ENCODE data around the gene LCP2. TPM values are rescaled to one million over a fixed set of nuclear protein-coding genes. Genes with fewer than 3 reads are reported as not detected.
A peak's percentile ranks its signal among the peaks of the same experiment; 100 is the strongest.

The LCP2 gene
- total RNA-seq, 1 donor: not detected

DNA sequence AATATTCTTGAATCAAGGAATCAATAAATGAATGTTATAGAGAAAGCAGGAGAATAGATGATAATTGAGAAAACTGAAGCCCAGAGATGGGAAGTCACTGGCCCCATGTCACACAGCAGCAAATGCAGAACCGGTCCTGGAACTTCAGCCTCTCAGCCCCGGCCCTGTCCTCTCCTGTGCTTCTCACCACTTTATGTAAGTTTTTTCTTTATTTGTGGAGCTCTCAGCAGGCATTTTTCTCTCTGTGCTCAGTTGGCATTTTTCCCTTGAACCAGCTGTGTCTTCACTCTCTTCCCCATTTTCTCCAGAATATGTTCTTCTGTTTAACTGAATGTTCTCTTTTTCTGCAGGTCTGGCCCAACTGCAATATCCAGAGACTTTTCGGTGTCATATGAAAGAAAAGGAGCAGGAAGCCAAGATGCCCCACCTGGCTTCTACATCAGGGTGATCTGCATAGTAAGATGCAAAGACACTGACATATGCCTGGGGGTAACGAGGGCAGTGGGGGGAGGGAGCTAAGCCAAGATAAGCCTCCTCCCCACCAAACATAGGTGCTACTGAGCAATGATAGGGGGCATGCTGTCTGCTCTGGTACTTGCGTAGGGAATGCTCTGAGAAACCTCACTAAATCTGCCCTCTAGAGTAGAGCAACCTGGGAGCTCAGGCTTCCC, 12.8 kb upstream of the LCP2 start:
- H3K4me1 ChIP-seq (ENCODE audit: insufficient read depth, low read length): peaks cover 6% of the 10 kb centered on the region
- H4K20me1 ChIP-seq (ENCODE audit: insufficient read depth, low read length): no peaks in the 10 kb centered on the region
- H3K9me3 ChIP-seq (ENCODE audit: low read depth, low read length): no peaks in the 10 kb centered on the region
- TF ChIP-seq, protein P1, sequence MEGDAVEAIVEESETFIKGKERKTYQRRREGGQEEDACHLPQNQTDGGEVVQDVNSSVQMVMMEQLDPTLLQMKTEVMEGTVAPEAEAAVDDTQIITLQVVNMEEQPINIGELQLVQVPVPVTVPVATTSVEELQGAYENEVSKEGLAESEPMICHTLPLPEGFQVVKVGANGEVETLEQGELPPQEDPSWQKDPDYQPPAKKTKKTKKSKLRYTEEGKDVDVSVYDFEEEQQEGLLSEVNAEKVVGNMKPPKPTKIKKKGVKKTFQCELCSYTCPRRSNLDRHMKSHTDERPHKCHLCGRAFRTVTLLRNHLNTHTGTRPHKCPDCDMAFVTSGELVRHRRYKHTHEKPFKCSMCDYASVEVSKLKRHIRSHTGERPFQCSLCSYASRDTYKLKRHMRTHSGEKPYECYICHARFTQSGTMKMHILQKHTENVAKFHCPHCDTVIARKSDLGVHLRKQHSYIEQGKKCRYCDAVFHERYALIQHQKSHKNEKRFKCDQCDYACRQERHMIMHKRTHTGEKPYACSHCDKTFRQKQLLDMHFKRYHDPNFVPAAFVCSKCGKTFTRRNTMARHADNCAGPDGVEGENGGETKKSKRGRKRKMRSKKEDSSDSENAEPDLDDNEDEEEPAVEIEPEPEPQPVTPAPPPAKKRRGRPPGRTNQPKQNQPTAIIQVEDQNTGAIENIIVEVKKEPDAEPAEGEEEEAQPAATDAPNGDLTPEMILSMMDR (IDR thresholded peaks at IDR 0.05; ENCODE audit: extremely low read depth, low read depth, low read length): no peak
- no peak overlapping the region for H3K4me3 ChIP-seq (ENCODE audit: insufficient read depth, low read length)
- H3K36me3 ChIP-seq (ENCODE audit: insufficient read depth, low read length): no peaks in the 10 kb centered on the region
- H3K27me3 ChIP-seq (ENCODE audit: insufficient read depth, low read length): no peaks in the 10 kb centered on the region
- H3K27ac ChIP-seq (ENCODE audit: low read depth, low read length): no peak overlapping the region
- H3K79me2 ChIP-seq (ENCODE audit: insufficient read depth, low read length): no peaks in the 10 kb centered on the region
- no peak for DNase-seq (ENCODE audit: insufficient read length, low spot score, missing footprints)
- no peak overlapping the region for H2AFZ ChIP-seq (ENCODE audit: low read length)
- H3K4me2 ChIP-seq (ENCODE audit: insufficient read depth, low read length): no peak overlapping the region

DNA sequence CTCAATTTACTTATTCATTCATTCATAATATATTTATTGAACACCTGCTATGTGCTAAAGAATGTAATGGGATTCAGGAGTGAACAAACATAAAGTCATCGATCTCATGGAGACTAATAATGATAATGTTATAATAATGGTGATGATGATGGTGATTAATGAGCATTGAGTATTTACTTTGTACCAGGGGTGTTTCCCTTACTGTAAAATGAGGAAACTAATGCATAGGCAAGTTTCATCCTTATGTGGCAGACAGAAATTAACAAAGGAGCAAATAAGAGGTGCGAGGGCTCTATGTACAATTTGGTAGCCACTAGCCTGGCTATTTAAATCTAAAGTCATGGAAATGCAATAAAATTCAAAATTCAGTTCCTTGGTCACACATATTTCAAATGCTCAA, 11.1 kb upstream of the LCP2 start:
- no peak for DNase-seq (ENCODE audit: insufficient read length, low spot score, missing footprints)
- TF ChIP-seq, protein P1 (IDR thresholded peaks at IDR 0.05; ENCODE audit: extremely low read depth, low read depth, low read length): no peak
- no peak overlapping the region for H3K27ac ChIP-seq (ENCODE audit: low read depth, low read length)
- H3K9me3 ChIP-seq (ENCODE audit: low read depth, low read length): no peaks in the 10 kb centered on the region
- H3K4me3 ChIP-seq (ENCODE audit: insufficient read depth, low read length): no peak overlapping the region
- peaks cover 6% of the 10 kb centered on the region for H3K4me1 ChIP-seq (ENCODE audit: insufficient read depth, low read length)
- peaks cover 6% of the 10 kb centered on the region for H3K27me3 ChIP-seq (ENCODE audit: insufficient read depth, low read length)
- no peaks in the 10 kb centered on the region for H4K20me1 ChIP-seq (ENCODE audit: insufficient read depth, low read length)
- H3K36me3 ChIP-seq (ENCODE audit: insufficient read depth, low read length): no peaks in the 10 kb centered on the region
- no peaks in the 10 kb centered on the region for H3K79me2 ChIP-seq (ENCODE audit: insufficient read depth, low read length)
- no peak overlapping the region for H3K4me2 ChIP-seq (ENCODE audit: insufficient read depth, low read length)
- H2AFZ ChIP-seq (ENCODE audit: low read length): no peak overlapping the region

DNA sequence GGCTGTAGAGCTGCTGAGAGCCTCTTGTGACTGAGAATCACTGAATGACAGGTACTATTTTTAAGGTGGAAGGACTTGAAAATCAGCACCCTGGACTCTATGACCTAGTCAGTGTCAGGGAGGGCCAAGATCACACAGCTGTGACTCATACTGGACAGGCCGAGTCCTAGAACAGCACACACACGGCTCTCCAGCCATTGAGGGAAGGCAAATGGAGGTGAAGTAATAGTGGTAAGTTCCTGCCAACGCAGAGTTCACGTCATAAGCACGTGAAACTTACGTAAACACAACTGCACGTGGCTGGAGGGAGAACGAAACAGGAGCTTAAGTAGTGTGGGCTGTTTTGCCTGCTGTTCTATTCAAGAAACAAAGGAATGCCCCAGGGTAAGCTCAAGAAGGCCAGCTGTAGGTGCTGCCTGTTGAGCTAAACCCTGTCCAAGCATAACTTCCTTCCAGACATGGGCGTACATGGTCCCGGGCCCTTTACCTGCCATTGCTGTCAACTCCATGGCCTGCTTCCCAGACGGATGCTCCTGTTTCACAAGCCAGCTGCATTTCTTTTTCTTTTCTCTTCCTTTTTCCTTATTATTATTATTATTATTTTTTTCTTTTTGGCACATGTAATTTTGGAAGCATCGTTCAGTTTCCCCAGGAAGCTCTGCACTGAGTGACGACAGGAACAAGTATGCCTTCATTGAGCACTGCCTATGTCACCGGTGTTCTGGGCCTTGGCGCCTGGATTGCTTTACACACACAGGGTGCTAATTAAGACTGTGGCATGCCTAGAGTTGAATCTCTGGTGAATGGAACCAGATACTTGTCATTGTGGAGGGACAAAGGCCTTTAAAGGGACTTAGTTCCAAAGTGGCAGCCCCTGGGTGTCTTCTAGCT, 10.2 kb upstream of the LCP2 start:
- no peak overlapping the region for H3K27ac ChIP-seq (ENCODE audit: low read depth, low read length)
- no peak for DNase-seq (ENCODE audit: insufficient read length, low spot score, missing footprints)
- TF ChIP-seq, protein P1 (IDR thresholded peaks at IDR 0.05; ENCODE audit: extremely low read depth, low read depth, low read length): no peak

DNA sequence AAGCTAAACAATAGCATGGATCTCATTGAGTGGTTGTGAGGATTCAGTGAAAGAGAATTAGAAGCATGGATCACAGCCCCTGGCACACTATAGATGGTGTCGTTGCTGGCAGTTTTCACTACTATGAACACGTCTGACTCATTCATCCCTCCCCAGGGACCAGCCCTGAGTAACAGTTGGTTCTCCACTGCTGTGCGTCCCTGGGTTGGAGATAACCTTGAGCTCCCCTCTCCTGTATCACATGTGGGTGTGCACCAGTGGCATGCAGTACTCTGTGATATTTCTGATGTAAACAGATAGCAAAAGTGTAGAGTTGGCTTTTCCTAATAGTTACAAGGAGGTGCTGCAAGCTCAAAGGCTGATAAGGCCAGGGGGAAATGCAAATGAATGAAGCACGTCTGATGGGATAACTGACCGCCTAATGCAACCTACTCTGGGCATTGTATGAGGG, 8.8 kb upstream of the LCP2 start:
- no peaks in the 10 kb centered on the region for H3K36me3 ChIP-seq (ENCODE audit: insufficient read depth, low read length)
- no peak overlapping the region for H3K27ac ChIP-seq (ENCODE audit: low read depth, low read length)
- no peak overlapping the region for H2AFZ ChIP-seq (ENCODE audit: low read length)
- peak; percentile 95 for DNase-seq (ENCODE audit: insufficient read length, low spot score, missing footprints)
- H3K27me3 ChIP-seq (ENCODE audit: insufficient read depth, low read length): peaks cover 9% of the 10 kb centered on the region
- H3K79me2 ChIP-seq (ENCODE audit: insufficient read depth, low read length): no peaks in the 10 kb centered on the region
- no peak overlapping the region for H3K4me3 ChIP-seq (ENCODE audit: insufficient read depth, low read length)
- TF ChIP-seq, protein P1 (IDR thresholded peaks at IDR 0.05; ENCODE audit: extremely low read depth, low read depth, low read length): no peak
- H3K9me3 ChIP-seq (ENCODE audit: low read depth, low read length): no peaks in the 10 kb centered on the region
- H3K4me2 ChIP-seq (ENCODE audit: insufficient read depth, low read length): no peak overlapping the region
- H3K4me1 ChIP-seq (ENCODE audit: insufficient read depth, low read length): peaks cover 6% of the 10 kb centered on the region
- H4K20me1 ChIP-seq (ENCODE audit: insufficient read depth, low read length): no peaks in the 10 kb centered on the region

More for the DNA sequence above, 10.2 kb upstream of the LCP2 start:
- Histone ChIP-seq H3K27me3 (ENCODE audit: insufficient read depth, low read length) (peaks cover 6% of the 10 kb centered on the region), H3K9me3 (ENCODE audit: low read depth, low read length) (no peaks in the 10 kb centered on the region), H2AFZ (ENCODE audit: low read length) (no peak overlapping the region), H3K79me2 (ENCODE audit: insufficient read depth, low read length) (no peaks in the 10 kb centered on the region), H3K4me1 (ENCODE audit: insufficient read depth, low read length) (peaks cover 6% of the 10 kb centered on the region), H3K4me2 (ENCODE audit: insufficient read depth, low read length) (no peak overlapping the region), H4K20me1 (ENCODE audit: insufficient read depth, low read length) (no peaks in the 10 kb centered on the region), H3K4me3 (ENCODE audit: insufficient read depth, low read length) (no peak overlapping the region), H3K36me3 (ENCODE audit: insufficient read depth, low read length) (no peaks in the 10 kb centered on the region)

All from osteoblast (primary cell).